Lower leg skin (tissue), 4 donors: Measurements from ENCODE around the gene UMAD1. TPM values are rescaled to one million over a fixed set of nuclear protein-coding genes. Genes with fewer than 3 reads are reported as not detected.

Source experiments
- DNase-seq, 2 donors: peaks; one replicate each; pipeline ENCODE4 v3.0.0-alpha.2; 2019; ENCODE audit warnings: low spot score in 2 of 2
- H3K4me3 ChIP-seq: fragments of 200-600 bp; sonication (generic); 2 replicates; pipeline ENCODE4 v1.5.1; 2017; ENCODE audit warnings: mild to moderate bottlenecking, low read depth; ENCODE audit not compliant: poor library complexity, severe bottlenecking
- CTCF ChIP-seq, 3 donors: fragments of 450-650 bp; IDR thresholded peaks; one replicate each; pipeline ENCODE4 v1.5.1; 2016; ENCODE audit warnings: antibody characterized with exemption in 3 of 3, mild to moderate bottlenecking in 3 of 3, moderate library complexity in 2 of 3
- POLR2A ChIP-seq, 2 donors: fragments of 450-650 bp; IDR thresholded peaks; one replicate each; pipeline ENCODE4 v1.6.1; 2016 to 2017; ENCODE audit warnings: antibody characterized with exemption in 2 of 2, mild to moderate bottlenecking in 1 of 2, moderate library complexity in 1 of 2
- WGBS, 2 donors: methylation state at CpG; one replicate each; pipeline ENCODE4 v1.1.5; 2018; 5-methylcytosine and 5-hydroxymethylcytosine counted together
- intact Hi-C: fragments of 100-400 bp; cut with DNase I; formaldehyde crosslinking; loops from one replicate; pipeline ENCODE4 v1.15.0; 2023; ENCODE audit warnings: low total_unique reads
- total RNA-seq, 4 donors: library from RNA; depleted of rRNA; stranded (reverse); fragments of >200 nt; gene quantifications; one replicate each; pipeline ENCODE4 v1.1.0, GENCODE V29; 2016

Gene UMAD1
- total RNA-seq, 4 donors from 2014 or later = 12.3 to 26.1 (median 13.2) TPM

GRCh38 chr7:7808156-7808555, 167.6 kb downstream of the UMAD1 start:
- no peak overlapping the region for H3K4me3 ChIP-seq
- 48 to 59% methylated on average over 4 of the region's 4 CpGs for WGBS, 2 donors
- no peak for TF ChIP-seq CTCF (IDR thresholded peaks at IDR 0.05)
- no peak for TF ChIP-seq POLR2A (IDR thresholded peaks at IDR 0.05)
- intact Hi-C loops = no loop called here
- DNase-seq = no peak

- H3K4me3 ChIP-seq = no peak overlapping the region
- DNase-seq = no peak
- WGBS, 2 donors = 85 to 93% methylated on average over 1 of the region's 1 CpG
- intact Hi-C loops = no loop called here
- TF ChIP-seq POLR2A (IDR thresholded peaks at IDR 0.05) (no peak), CTCF (IDR thresholded peaks at IDR 0.05) (no peak)
Observed at GRCh38 chr7:7808626-7809025, 168.1 kb downstream of the UMAD1 start.

- TF ChIP-seq POLR2A (IDR thresholded peaks at IDR 0.05) (no peak), CTCF (IDR thresholded peaks at IDR 0.05) (no peak)
- WGBS, 2 donors = 95 to 97% methylated on average over 1 of the region's 1 CpG
Observed at GRCh38 chr7:7810380-7810779, 169.8 kb downstream of the UMAD1 start.

GRCh38 chr7:7810826-7811225, 170.3 kb downstream of the UMAD1 start:
- DNase-seq = no peak
- H3K4me3 ChIP-seq = no peak overlapping the region
- TF ChIP-seq POLR2A (IDR thresholded peaks at IDR 0.05) (no peak), CTCF (IDR thresholded peaks at IDR 0.05) (no peak)
- 96 to 100% methylated on average over 2 of the region's 2 CpGs for WGBS, 2 donors
- intact Hi-C loops = no loop called here

More at GRCh38 chr7:7810380-7810779, 169.8 kb downstream of the UMAD1 start:
- DNase-seq = no peak
- H3K4me3 ChIP-seq = no peak overlapping the region
- intact Hi-C loops = no loop called here

GRCh38 chr7:7812112-7812511, 171.6 kb downstream of the UMAD1 start:
- 59 to 90% methylated on average over 1 of the region's 1 CpG for WGBS, 2 donors
- H3K4me3 ChIP-seq = no peak overlapping the region
- DNase-seq = no peak
- intact Hi-C loops = no loop called here
- TF ChIP-seq CTCF (IDR thresholded peaks at IDR 0.05) (no peak), POLR2A (IDR thresholded peaks at IDR 0.05) (no peak)

GRCh38 chr7:7815395-7815794, 174.8 kb downstream of the UMAD1 start:
- intact Hi-C loops = no loop called here
- no peak overlapping the region for H3K4me3 ChIP-seq
- 98 to 100% methylated on average over 1 of the region's 1 CpG for WGBS, 2 donors
- TF ChIP-seq CTCF (IDR thresholded peaks at IDR 0.05) (no peak), POLR2A (IDR thresholded peaks at IDR 0.05) (no peak)
- DNase-seq = no peak
